Calu3 (cell line): ENCODE results near the gene BEAN1. TPM values are rescaled to one million over a fixed set of nuclear protein-coding genes. Genes with fewer than 3 reads are reported as not detected.

ENCODE experiments used
- Bru-seq: library from RNA; stranded (reverse); fragments of 400-500 nt; gene quantifications from one replicate; lab custom pipeline; 2021; lab: Mats Ljungman, UMichigan
- BruChase-seq, 2 experiments: library from RNA; stranded (reverse); fragments of 400-500 nt; gene quantifications; one replicate each; lab custom pipeline; 2021; lab: Mats Ljungman, UMichigan
- BruUV-seq: library from RNA; stranded (reverse); fragments of 400-500 nt; replicated peaks from 2 replicates; lab custom pipeline; 2021; lab: Mats Ljungman, UMichigan
- CTCF ChIA-PET: fragments of 300-600 bp; sonication (Branson Sonifier 250); formaldehyde crosslinking; loops from one replicate; lab custom pipeline; 2022; ENCODE audit warnings: antibody characterized with exemption; lab: Charles Lee
- DNase-seq: peaks from one replicate; pipeline ENCODE4 v3.0.0; 2022
- H3K27ac Mint-ChIP-seq: one replicate; pipeline ENCODE4 v1.8.0; 2022; ENCODE audit warnings: mixed read lengths; ENCODE audit not compliant: unreplicated experiment
- H3K27me3 Mint-ChIP-seq: one replicate; pipeline ENCODE4 v1.8.0; 2022; ENCODE audit warnings: mixed read lengths; ENCODE audit not compliant: unreplicated experiment
- H3K36me3 Mint-ChIP-seq: one replicate; pipeline ENCODE4 v1.8.0; 2022; ENCODE audit warnings: mild to moderate bottlenecking, moderate library complexity, mixed read lengths; ENCODE audit not compliant: insufficient read depth, unreplicated experiment
- H3K4me1 Mint-ChIP-seq: one replicate; pipeline ENCODE4 v1.8.0; 2022; ENCODE audit warnings: mild to moderate bottlenecking, low read depth, mixed read lengths; ENCODE audit not compliant: unreplicated experiment
- H3K4me3 Mint-ChIP-seq: one replicate; pipeline ENCODE4 v1.8.0; 2022; ENCODE audit warnings: mild to moderate bottlenecking, low read depth, moderate library complexity, mixed read lengths; ENCODE audit not compliant: unreplicated experiment
- H3K9me3 Mint-ChIP-seq: one replicate; pipeline ENCODE4 v1.8.0; 2022; ENCODE audit warnings: low read depth, mixed read lengths; ENCODE audit not compliant: unreplicated experiment
- intact Hi-C: fragments of 100-400 bp; cut with micrococcal nuclease; formaldehyde crosslinking; loops from one replicate; pipeline ENCODE4 v1.10.0; 2022; ENCODE audit not compliant: unreplicated experiment
- long read RNA-seq: library from polyadenylated mRNA; stranded (forward); transcript quantifications from one replicate; pipeline ENCODE4 v2.0.0, GENCODE V29; 2022
- total RNA-seq: library from RNA; stranded (reverse); gene quantifications from 2 replicates; pipeline ENCODE4 v1.2.3, GENCODE V29; 2022
- TF ChIP-seq, protein P1 (sequence below): fragments of 200-600 bp; IDR thresholded peaks from one replicate; pipeline ENCODE4 v1.8.0; 2022; ENCODE audit warnings: antibody characterized with exemption; ENCODE audit not compliant: unreplicated experiment

The BEAN1 gene, protein sequence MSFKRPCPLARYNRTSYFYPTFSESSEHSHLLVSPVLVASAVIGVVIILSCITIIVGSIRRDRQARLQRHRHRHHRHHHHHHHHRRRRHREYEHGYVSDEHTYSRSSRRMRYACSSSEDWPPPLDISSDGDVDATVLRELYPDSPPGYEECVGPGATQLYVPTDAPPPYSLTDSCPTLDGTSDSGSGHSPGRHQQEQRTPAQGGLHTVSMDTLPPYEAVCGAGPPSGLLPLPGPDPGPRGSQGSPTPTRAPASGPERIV
- 1.7 and 3.1 TPM in 2 replicates for total RNA-seq
- percentile 23 among the genes with signal in this experiment for Bru-seq, nascent RNA
- BruChase-seq, experiment 1, labeled RNA remaining after a 6-hour chase, result percentile 24 among the genes with signal in this experiment
- BruChase-seq, experiment 2, labeled RNA remaining after a 2-hour chase, result percentile 32 among the genes with signal in this experiment
- long read RNA-seq, partial matches to known transcripts, result 0 of 9 reads
- long read RNA-seq, other reads (novel, unspliced or antisense), result 9 of 9 reads

DNA sequence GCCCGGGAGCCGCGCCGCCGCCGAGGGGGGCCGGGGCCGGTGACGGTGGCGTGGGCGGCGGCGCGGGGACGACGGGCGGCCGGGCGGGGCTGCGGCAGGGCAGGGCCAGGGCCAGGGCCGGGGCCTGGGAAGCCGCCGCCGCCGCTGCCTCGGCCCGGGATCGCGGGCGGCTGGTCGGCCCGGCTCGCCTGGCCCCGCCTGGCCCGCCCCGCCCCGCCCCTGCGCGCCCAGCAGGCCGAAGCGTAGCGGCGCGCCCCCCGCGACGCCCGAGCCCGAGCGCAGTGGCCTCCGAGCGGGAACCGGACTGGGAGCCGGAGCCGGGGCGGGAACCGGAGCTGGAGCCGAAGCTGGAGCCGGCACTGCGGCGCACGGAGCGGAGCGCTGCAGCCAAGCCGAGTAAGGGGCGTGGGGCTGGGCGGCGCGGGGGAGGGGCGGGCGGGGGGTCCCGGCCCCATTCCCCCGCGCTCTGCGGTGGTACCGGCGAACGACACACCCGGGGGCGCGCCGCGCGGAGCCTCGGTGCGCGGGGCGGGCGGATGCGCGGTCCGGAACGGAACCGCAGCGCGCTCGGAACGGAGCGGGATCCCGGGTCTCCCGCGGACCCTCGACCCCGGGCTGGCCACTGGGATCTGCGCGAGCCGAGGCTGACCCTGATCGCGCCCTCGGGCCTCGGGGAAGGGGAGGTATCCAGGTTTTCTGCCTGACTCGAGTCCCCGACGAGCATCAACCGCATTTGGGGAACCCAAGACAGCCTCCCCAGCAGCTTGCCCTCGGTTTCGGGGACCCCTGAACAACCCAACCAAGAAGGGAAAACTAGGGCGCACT lies at the start of gene BEAN1:
TSS of gene BEAN1 (plus strand) at position 260 of the 825 bp plus-strand sequence. CDS start 10,382 bp downstream, outside the sequence.
- Mint-ChIP-seq H3K4me1 (peaks cover 8% of the 10 kb centered on the region), H3K27ac (no peak within 1 kb of the TSS), H3K4me3 (peak within 1 kb of the TSS; percentile 63), H3K27me3 (peaks cover 64% of the 10 kb centered on the region), H3K9me3 (no peaks in the 10 kb centered on the region), H3K36me3 (peaks cover 6% of the 10 kb centered on the region)
- TF ChIP-seq, protein P1, sequence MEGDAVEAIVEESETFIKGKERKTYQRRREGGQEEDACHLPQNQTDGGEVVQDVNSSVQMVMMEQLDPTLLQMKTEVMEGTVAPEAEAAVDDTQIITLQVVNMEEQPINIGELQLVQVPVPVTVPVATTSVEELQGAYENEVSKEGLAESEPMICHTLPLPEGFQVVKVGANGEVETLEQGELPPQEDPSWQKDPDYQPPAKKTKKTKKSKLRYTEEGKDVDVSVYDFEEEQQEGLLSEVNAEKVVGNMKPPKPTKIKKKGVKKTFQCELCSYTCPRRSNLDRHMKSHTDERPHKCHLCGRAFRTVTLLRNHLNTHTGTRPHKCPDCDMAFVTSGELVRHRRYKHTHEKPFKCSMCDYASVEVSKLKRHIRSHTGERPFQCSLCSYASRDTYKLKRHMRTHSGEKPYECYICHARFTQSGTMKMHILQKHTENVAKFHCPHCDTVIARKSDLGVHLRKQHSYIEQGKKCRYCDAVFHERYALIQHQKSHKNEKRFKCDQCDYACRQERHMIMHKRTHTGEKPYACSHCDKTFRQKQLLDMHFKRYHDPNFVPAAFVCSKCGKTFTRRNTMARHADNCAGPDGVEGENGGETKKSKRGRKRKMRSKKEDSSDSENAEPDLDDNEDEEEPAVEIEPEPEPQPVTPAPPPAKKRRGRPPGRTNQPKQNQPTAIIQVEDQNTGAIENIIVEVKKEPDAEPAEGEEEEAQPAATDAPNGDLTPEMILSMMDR, result no peak
- CTCF ChIA-PET, result interaction anchor here (1.0 kb wide), 1 partner anchor 20 kb away, joined by 4 read pairs; no protein-coding TSS in a partner anchor
- BruUV-seq, result no TSS peak
- intact Hi-C loops, result no loop called here
- peak; percentile 38 for DNase-seq

DNA sequence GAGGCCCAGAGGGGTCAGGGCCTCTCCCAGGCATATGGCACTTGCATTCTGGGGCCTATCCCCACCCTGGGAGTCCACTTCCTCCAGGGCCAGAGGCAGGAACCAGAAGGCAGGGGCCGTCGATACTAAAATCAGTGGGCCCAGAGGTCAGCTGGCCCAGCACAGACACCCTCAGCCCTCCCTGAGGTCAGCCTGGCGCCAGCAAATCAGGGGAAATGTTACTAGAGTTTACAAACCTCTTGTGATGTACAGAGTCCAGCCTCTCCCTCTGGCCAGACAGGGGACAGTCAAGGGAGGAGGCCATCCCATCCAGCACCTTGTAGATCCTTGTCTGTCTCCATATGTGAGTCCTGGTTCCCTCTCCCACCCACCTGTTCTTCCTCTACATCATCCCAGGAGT lies 49.8 kb upstream of the BEAN1 start:
- H3K4me3 Mint-ChIP-seq, result no peak overlapping the region
- CTCF ChIA-PET, result no interaction called here
- intact Hi-C loops, result no loop called here
- H3K4me1 Mint-ChIP-seq, result peaks cover 21% of the 10 kb centered on the region
- H3K27me3 Mint-ChIP-seq, result peaks cover 21% of the 10 kb centered on the region
- H3K27ac Mint-ChIP-seq, result no peak overlapping the region
- peaks cover 9% of the 10 kb centered on the region for H3K9me3 Mint-ChIP-seq
- no peaks in the 10 kb centered on the region for H3K36me3 Mint-ChIP-seq
- TF ChIP-seq, protein P1, result no peak
- BruUV-seq, result no TSS peak
- DNase-seq, result no peak

DNA sequence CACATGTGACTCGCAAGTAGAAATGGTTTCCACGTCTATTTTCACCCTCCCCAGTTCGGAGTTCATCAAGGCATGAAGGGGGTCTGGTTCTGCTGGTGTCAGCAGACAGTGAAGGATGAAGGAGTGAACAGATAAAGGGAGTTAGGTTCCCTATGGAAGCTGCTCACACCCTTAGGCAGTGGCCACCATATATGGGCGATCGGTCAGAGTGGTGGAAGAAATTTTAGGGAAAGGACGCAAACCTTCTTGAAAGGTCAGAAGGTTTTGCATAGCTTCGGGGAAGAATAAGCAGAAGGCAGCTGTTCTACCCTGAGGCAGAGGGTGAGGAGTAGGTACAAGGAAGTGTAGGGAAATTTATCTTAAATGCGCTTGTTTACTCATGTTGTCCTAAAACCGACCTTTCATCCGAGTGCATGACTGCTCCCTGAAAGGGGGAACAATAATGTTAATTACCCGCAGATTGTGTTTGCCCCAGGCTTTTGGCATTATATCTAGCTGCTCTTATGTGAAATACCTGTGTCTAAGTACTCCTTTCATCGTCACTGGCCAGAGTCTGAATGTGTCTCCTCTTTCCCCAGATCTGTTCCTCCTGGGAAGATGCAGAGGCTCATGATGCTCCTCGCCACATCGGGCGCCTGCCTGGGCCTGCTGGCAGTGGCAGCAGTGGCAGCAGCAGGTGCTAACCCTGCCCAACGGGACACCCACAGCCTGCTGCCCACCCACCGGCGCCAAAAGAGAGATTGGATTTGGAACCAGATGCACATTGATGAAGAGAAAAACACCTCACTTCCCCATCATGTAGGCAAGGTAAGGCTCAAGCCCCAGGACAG lies 48.1 kb upstream of the BEAN1 start:
- Mint-ChIP-seq H3K27me3 (peaks cover 21% of the 10 kb centered on the region), H3K27ac (no peak overlapping the region), H3K4me3 (no peak overlapping the region), H3K36me3 (no peaks in the 10 kb centered on the region), H3K9me3 (peaks cover 9% of the 10 kb centered on the region), H3K4me1 (peaks cover 37% of the 10 kb centered on the region)
- CTCF ChIA-PET, result interaction anchor here (1.3 kb wide), 1 partner anchor 21 kb away, joined by 3 read pairs; no protein-coding TSS in a partner anchor
- TF ChIP-seq, protein P1, result no peak
- intact Hi-C loops, result no loop called here
- no TSS peak for BruUV-seq
- DNase-seq, result no peak
